HG03159 (cell line): Measurements from ENCODE around the gene CHCHD3.

ENCODE experiments used
- ATAC-seq: cut with Tn5 transposase; IDR thresholded peaks from one replicate; pipeline ENCODE4 v1.9.1; 2021; ENCODE audit warnings: mild to moderate bottlenecking, moderate library complexity; ENCODE audit not compliant: unreplicated experiment

The CHCHD3 gene

DNA sequence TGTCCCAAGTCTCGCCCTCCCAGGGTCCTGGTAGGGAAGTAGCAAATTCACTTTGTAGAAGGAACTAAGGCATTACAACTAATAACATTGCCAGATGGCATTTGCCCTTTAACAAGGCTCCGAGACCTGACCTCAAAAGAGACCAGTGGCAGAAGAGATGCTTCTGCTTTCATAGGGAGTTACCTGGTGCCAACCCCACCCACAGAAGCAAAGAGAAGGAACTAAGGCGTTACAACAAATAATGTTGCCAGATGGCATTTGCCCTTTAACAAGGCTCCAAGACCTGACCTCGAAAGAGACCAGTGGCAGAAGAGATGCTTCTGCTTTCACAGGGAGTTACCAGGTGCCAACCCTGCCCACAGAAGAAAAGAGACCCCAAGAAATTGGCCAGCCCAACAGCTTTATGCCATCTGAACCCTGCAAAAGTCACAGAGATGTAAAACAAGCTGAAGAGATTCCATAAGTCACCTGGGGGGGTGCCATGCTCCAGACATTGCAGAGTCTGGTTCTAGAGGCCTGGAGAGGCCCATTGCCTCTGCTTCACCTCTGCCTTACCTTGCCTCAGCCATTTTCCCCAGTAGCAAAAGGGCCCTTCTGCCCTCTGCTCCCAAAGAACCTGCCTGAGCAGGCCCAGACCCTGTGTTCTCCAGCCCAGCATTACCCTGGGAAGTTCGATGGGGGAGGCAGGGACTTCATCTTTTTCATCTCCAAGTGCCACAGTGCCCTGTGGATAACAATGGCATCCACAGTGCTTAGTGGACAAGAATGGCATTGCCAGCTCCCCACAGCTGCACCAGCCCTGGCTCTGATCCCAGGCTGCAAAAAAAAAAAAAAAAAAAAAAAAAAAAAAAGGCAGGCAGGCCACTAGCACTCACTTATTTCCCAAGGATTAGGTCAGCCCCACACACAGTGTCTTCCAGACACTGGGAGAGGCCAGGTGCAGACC lies 326.1 kb downstream of the CHCHD3 start:
- no peak for ATAC-seq

DNA sequence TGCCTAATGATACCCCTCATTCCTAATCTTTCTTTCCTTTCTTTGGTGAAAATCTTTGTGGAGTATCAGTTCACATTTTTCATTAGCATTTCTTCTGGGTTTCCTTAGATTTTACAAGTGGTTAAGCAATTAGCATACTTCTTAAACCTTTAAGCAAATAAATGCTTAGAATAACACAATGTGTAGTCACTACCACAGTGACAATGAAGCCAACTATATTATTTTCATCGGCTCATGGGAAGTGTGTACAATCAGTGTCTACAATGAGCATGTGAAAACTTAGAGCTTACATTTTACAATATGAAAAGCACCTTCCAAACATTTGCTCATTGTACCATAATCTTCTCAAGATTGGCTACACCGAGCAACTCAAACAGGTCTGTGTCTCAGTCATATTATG lies 329.5 kb downstream of the CHCHD3 start:
- no peak for ATAC-seq

- ATAC-seq, result no peak
Observed at GRCh38 chr7:132751244-132751647, 330.6 kb downstream of the CHCHD3 start.

DNA sequence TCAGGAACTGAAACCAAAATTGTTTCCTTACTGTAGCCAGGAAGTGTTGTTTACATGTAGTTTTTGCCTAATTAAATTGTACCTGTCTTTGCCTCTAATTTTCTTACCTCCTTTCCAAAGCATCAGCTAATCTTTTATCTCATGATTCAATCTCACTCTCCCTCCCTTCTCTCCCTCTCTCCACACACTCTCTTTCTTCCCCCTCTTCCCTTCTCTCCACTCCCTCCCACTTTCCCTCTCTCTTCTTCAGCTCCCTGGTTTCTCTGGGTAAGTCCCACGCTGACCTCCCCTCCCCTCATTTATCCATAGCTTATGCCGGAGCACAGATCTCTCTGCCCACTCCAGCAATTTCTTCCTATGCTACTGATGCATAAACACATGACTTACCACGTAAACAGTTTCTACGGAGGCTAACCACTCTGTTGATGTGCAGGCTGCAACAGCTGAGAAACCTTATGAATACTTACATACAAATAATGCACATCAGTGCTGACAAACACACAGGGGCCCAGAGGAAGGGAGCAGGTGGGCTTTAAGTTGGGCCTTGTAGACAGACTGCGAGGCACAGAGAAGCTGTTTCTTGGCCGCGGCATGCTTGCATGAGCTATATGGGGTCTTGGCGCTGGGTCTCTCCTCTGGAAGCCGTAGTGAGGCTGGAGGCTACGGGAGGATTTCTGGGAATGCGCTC lies 331.2 kb downstream of the CHCHD3 start:
- no peak for ATAC-seq

DNA sequence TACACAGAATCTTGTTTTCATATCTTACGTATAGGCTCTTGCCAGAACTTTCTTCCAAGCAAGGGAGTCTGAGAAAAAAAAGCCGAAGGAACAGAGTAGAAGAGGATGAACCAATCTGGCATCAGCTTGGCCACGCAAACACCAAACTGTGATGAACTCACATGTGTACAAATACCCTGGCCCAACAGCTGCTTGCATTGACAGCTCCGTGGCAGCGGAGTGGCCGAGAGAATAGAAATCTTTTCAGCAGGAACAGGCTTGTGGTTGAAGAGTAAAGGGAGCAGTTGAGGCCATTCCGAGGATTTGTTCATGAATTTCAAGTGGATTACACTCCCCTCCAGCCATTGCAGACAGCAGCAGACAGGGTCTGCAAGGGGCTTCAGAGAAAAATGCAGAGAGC lies 331.8 kb downstream of the CHCHD3 start:
- ATAC-seq, result no peak

- ATAC-seq, result no peak
Observed at GRCh38 chr7:132745510-132745909, 336.4 kb downstream of the CHCHD3 start.

GRCh38 chr7:132743974-132744373 lies 337.9 kb downstream of the CHCHD3 start:
- ATAC-seq, result no peak

DNA sequence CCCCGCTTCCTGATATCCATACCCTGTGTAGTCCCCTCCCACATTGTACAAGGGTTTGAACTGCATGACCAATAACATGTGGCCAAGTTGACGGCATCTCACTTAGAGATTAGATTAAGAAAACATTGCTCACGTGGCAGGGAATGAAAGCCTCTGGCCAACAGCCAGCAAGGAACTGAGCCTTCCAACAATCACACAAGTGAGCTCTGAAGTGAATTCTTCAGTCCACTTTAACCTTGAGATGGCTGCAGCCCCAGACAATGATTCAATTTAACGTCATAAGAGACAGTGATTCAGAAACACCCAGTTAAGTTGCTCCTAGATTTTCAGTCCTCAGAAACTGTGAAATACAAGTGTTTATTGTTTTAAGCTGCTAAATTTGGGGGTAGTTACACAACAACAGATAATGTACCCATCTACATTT lies 339.7 kb downstream of the CHCHD3 start:
- ATAC-seq, result no peak

- no peak for ATAC-seq
Observed at GRCh38 chr7:132740176-132740575, 341.7 kb downstream of the CHCHD3 start.

DNA sequence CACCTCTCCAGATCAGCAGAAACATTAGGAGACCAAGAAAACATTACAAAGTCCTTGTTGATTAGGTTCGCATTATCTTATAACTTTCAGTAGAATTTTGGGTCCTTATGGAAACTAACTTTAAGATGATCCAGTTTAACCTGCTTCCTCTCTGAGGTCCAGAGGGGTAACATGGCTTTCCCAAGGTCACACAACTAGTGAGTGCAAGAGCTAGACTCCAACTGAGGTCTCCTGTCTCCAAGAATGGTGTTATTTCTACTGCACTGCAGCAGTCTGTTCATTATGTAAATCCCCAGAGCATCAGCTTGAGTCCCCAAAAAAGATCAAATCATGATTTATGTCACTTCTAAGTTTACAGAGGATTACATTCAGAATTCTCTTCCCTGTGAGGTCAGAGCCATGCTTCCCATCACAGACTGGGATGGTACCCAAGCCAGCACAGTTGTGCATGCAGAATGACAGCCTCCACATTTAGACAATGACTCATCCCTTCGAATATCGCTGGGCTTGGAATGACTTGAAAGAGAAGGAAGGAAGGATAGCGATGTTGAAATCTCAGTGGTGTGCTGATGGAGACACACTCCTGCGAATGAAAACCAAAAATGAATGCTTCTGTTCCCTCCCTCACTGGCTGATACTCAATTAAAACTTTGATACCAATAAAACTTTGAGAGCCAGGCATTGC lies 342.5 kb downstream of the CHCHD3 start:
- ATAC-seq, result no peak

DNA sequence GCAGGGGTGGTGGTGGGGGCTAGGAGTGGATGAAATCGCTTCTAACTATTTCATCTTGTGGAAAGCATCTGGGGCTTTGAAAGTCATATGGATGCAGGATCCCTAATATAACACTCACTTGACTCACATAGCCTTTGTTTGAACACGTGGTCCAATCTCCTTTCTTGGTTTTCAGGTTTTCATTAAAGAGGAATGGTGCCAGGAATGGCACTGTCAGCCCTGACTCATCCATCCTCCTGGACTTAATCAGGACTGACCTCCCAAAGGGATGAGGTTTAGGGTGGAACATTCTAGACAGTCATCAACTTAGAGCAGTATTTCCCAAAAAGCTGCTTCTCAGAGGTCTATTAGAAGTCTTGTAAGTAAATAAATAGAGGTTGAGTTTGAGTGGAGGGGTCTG lies 343.6 kb downstream of the CHCHD3 start:
- no peak for ATAC-seq

- ATAC-seq, result no peak
Observed at GRCh38 chr7:132735476-132735875, 346.4 kb downstream of the CHCHD3 start.
